ENCODE measurements around the gene PPP1R9A.

GRCh38 chr7:95276114-95276513 lies 368.7 kb downstream of the PPP1R9A start:
- TF ChIP-seq CTCF (IDR thresholded peaks at IDR 0.05) (no peak), POLR2A (IDR thresholded peaks at IDR 0.05) (no peak)
